Thymus (tissue), 11 donors: ENCODE data around the gene ST3GAL3. TPM values are rescaled to one million over a fixed set of nuclear protein-coding genes. Genes with fewer than 3 reads are reported as not detected.
A peak's percentile ranks its signal among the peaks of the same experiment; 100 is the strongest.

Experiments used
- DNase-seq, 9 donors: peaks; one replicate each; pipeline ENCODE4 v3.0.0-alpha.2; 2013; ENCODE audit warnings: low spot score in 9 of 9, low read depth in 6 of 9, missing footprints in 1 of 9
- H3K27ac ChIP-seq, 2 donors: one replicate each; pipeline ENCODE4 v1.5.1; 2013; ENCODE audit warnings: control low read depth in 1 of 2, low read depth in 1 of 2, low read length in 1 of 2, mild to moderate bottlenecking in 1 of 2, moderate library complexity in 1 of 2
- H3K27me3 ChIP-seq, 2 donors: one replicate each; pipeline ENCODE4 v1.5.1; 2013; ENCODE audit warnings: low read length in 1 of 2; ENCODE audit not compliant: control insufficient read depth in 2 of 2, insufficient read depth in 1 of 2
- H3K36me3 ChIP-seq, 2 donors: one replicate each; pipeline ENCODE4 v1.5.1; 2013; ENCODE audit warnings: low read length in 1 of 2, mild to moderate bottlenecking in 1 of 2, moderate library complexity in 1 of 2; ENCODE audit not compliant: control insufficient read depth in 2 of 2, insufficient read depth in 2 of 2
- H3K4me1 ChIP-seq, 2 donors: one replicate each; pipeline ENCODE4 v1.5.1; 2013; ENCODE audit warnings: low read length in 2 of 2; ENCODE audit not compliant: control insufficient read depth in 2 of 2, insufficient read depth in 2 of 2
- H3K4me3 ChIP-seq, 2 donors: one replicate each; pipeline ENCODE4 v1.5.1; 2013; ENCODE audit warnings: low read length in 2 of 2, control low read depth in 1 of 2, mild to moderate bottlenecking in 1 of 2
- H3K9me3 ChIP-seq, 2 donors: one replicate each; pipeline ENCODE4 v1.5.1; 2013; ENCODE audit warnings: low read length in 1 of 2, mild to moderate bottlenecking in 1 of 2; ENCODE audit not compliant: control insufficient read depth in 2 of 2, insufficient read depth in 1 of 2
- WGBS: extraction: QIAGEN DNeasy Blood & Tissue Kit; methylation state at CpG from one replicate; pipeline ENCODE4 v1.1.7; 2013; 5-methylcytosine and 5-hydroxymethylcytosine counted together
- polyA plus RNA-seq: library from polyadenylated mRNA; stranded (reverse); fragments of 200-250 nt; gene quantifications from one replicate; pipeline ENCODE4 v1.2.3, GENCODE V29; 2013
- total RNA-seq: library from RNA; stranded (reverse); fragments of 120-200 nt; gene quantifications from one replicate; pipeline ENCODE4 v1.2.4, GENCODE V29; 2013
- donor health status: healthy.

The ST3GAL3 gene
- total and polyA plus RNA-seq, 2 donors: 5.4 to 10.1 TPM

DNA sequence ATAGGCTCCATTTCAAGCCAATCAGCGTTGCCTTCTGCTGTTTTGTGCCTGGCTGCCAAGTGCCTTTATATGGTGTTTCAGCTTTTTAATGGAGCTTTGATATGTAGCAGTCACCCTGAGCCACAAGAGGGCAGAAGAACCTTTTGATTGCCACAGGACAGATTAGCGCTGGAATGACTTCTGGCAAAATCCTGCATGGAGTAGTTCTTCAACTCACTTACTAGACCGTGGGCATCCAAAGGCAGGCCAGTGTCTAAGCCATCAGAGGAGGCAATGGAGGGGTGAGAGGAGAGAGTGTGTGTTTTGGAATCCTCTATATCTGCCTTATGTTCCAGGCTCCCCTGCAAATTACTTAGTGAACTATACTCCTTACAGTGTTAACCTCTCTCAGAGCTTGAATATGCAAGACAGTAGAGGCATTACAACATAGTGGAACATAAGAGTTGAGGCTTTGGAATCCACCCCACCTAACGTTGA is 56.2 kb downstream of the ST3GAL3 start:
- no peaks in the 10 kb centered on the region for H3K27me3 ChIP-seq
- no peaks in the 10 kb centered on the region for H3K9me3 ChIP-seq
- H3K36me3 ChIP-seq: no peaks in the 10 kb centered on the region
- 16% methylated on average over 4 of the region's 4 CpGs for WGBS
- H3K4me1 ChIP-seq: no peaks in the 10 kb centered on the region
- peak; percentile 4 to 72 (median 48) for DNase-seq
- H3K4me3 ChIP-seq: no peak overlapping the region
- no peak overlapping the region for H3K27ac ChIP-seq

DNA sequence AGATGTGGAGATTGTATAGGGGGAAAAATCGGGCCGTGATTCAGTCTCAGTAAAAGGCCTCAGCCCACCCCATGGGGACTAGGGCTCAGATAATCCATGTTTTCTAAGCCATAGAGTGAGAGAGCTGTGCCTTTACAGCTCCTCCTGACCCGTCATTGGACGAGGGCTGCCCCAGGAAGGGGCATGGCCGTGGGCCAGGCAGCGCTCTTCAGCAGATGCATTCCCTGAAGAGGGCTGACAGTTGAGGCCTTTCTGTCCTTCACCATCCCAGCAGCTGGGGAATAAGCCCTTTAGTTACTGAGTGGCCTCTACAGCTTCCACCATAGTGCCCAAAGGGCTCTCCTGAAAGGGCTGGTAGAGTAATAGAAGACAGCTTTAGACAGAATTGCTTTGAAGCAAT is 57.2 kb downstream of the ST3GAL3 start:
- no peaks in the 10 kb centered on the region for H3K4me1 ChIP-seq
- H3K36me3 ChIP-seq: no peaks in the 10 kb centered on the region
- no peaks in the 10 kb centered on the region for H3K9me3 ChIP-seq
- WGBS: 98% methylated on average over 6 of the region's 6 CpGs
- no peak for DNase-seq
- H3K4me3 ChIP-seq: no peak overlapping the region
- no peaks in the 10 kb centered on the region for H3K27me3 ChIP-seq
- no peak overlapping the region for H3K27ac ChIP-seq

DNA sequence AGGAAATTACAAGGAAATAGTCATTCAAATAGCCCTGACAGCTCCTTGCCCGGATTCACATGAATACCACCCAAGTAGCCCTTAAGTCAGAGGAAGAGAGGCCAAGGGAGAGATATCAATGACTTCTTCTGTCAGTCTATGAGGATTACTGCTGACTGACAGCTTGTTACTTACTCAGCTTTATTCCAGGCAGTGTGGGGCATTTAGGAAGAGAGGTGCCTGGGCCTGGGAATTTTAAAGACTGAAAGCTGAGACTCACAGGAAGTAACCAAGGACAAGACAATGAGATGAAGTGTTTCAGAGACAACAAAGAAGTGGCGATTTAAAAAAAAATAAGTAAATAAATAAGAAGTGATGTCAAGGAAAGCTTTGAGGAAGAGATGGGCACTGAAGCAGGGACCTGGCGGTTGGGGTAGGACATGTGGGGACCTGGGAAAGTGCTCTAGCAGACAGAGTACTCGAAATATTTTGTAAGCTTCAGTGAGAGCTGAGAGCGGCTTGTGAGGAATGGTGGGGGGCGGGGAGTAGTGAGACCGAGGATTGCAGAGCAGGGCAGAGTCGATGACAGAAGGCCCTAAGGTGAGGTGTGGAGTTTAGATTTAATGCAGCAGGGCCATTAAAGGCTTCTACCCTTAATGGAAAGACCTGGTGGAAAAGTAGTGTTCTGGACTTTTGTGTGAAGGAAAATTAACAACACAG is 58.9 kb downstream of the ST3GAL3 start:
- Histone ChIP-seq H3K27ac (no peak overlapping the region), H3K9me3 (no peaks in the 10 kb centered on the region), H3K27me3 (no peaks in the 10 kb centered on the region), H3K4me3 (no peak overlapping the region), H3K36me3 (no peaks in the 10 kb centered on the region), H3K4me1 (no peaks in the 10 kb centered on the region)
- 95% methylated on average over 8 of the region's 8 CpGs for WGBS
- DNase-seq: no peak

DNA sequence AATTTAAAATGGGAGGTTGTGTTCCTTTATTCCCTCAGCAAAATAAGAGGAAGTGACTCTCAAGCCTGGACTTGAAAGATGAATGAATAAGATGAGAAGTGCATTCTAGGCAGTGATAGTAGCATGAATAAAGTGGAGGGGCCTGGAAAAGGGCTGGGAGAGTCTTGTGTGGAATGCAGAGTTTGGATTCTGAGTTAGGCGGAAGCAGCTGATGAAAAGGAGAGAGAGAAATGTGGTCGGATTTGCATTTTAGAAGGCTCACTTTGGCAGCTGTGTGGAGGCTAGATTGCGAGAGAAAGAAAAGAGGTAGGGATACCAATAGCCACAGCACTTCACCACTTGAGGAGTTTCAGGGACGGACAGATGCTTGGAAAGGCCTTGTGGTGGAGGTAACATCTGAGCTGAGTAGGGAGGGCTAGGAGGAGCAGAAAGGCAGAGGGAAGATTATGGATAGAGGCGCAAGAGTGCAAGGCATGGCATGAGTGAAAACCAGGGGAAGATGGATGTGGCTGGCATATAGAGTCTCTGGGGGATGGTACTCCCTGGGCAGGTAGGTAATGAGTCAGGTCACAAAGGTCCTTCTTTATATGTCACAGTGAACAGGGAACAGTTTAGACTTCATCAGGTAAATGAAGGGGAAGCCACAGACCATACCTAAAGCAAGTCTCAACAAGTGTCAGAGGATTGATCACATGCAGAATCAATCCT is 59.6 kb downstream of the ST3GAL3 start:
- no peak for DNase-seq
- Histone ChIP-seq H3K36me3 (no peaks in the 10 kb centered on the region), H3K9me3 (no peaks in the 10 kb centered on the region), H3K4me1 (no peaks in the 10 kb centered on the region), H3K4me3 (no peak overlapping the region), H3K27ac (no peak overlapping the region), H3K27me3 (no peaks in the 10 kb centered on the region)
- 96% methylated on average over 5 of the region's 5 CpGs for WGBS

DNA sequence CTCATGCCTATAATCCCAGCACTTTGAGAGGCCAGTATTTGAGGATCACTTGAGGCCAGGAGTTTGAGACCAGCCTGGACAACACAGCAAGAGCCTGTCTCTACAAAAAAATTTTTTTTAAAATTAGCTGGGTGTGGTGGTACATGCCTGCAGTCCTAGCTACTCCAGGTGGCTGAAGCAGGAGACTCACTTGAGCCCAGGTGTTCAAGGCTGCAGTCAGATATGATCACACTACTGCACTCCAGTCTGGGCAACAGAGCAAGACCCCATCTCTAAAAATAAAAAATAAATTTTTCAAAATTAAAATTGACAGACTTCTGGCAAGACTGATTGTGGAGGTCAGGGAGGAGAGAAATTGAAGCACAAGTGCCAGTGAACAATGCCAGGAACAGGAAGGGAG is 60.8 kb downstream of the ST3GAL3 start:
- Histone ChIP-seq H3K4me1 (no peaks in the 10 kb centered on the region), H3K36me3 (no peaks in the 10 kb centered on the region), H3K27ac (no peak overlapping the region), H3K4me3 (no peak overlapping the region), H3K9me3 (no peaks in the 10 kb centered on the region), H3K27me3 (no peaks in the 10 kb centered on the region)
- DNase-seq: no peak

DNA sequence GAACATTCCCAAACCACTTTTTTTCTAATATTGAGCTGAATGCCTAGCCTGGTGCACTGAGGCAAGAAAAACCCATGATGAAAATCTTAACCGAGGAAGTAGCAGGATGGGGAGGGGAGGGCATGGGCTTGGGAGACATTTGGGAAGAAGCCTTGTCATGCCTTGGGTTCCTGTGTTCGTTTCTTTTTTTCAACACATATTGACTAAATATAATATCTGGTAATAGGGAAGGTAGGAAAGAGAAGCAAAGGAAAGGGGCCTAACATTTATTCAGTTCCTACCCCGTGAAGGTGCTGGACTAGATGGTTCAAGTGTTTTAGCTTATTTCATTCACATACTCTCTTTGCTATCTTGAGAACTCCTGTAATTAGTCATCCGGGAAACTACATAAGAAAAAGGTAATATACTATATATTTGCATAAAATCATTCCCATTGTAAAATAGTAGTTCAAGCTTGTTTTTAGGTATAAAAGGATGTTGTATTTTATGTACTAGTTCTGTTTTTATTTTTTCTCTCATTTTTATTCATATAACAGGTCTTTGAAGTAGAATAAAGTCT is 62.1 kb downstream of the ST3GAL3 start:
- Histone ChIP-seq H3K36me3 (no peaks in the 10 kb centered on the region), H3K27ac (no peak overlapping the region), H3K4me3 (no peak overlapping the region), H3K4me1 (no peaks in the 10 kb centered on the region), H3K9me3 (no peaks in the 10 kb centered on the region), H3K27me3 (no peaks in the 10 kb centered on the region)
- 94% methylated on average over 4 of the region's 4 CpGs for WGBS
- no peak for DNase-seq

DNA sequence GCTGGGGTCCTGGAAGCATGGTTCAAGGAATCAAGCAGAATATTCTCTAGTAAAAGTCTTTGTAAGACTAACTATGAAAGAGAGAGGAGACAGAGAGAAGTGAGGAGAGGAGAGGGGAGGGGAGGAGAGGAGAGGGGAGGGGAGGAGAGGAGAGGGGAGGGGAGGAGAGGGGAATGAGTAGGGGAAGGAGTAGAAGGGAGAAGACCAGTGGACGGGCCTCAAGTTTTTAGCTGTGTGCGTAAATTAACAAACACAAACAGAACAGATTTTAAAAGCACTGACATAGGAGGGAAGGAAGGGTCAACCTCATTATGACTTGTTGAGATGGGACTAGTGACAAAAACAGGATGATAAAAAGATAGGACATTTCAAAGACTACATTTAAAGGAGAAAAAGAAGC is 62.8 kb downstream of the ST3GAL3 start:
- no peaks in the 10 kb centered on the region for H3K27me3 ChIP-seq
- H3K36me3 ChIP-seq: peaks cover 0 to 3% of the 10 kb centered on the region in 2 donors
- no peak for DNase-seq
- no peaks in the 10 kb centered on the region for H3K4me1 ChIP-seq
- no peaks in the 10 kb centered on the region for H3K9me3 ChIP-seq
- H3K27ac ChIP-seq: no peak overlapping the region
- no peak overlapping the region for H3K4me3 ChIP-seq
- 97% methylated on average over 2 of the region's 2 CpGs for WGBS

DNA sequence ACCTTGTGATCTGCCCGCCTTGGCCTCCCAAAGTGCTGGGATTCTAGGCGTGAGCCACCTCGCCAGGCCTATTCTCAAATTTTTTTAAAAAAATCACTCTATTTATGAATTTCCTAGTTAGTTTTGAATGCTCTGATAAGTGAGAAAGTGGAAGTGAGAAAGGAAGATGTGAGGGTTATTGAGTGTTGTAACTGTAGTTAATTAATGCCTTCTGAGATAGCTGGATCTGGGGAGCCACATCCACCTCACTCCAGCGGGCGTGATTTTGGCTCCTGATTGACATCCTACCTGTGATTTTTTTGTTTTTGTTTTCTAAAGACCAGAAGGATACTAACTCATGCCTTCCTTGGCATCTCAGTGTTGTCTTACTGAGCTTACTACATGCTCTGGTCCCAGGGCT is 65.6 kb downstream of the ST3GAL3 start:
- H3K27ac ChIP-seq: no peak overlapping the region
- no peak overlapping the region for H3K4me3 ChIP-seq
- no peak for DNase-seq
- no peaks in the 10 kb centered on the region for H3K9me3 ChIP-seq
- no peaks in the 10 kb centered on the region for H3K4me1 ChIP-seq
- peaks cover 0 to 3% of the 10 kb centered on the region in 2 donors for H3K36me3 ChIP-seq
- WGBS: 99% methylated on average over 5 of the region's 5 CpGs
- H3K27me3 ChIP-seq: no peaks in the 10 kb centered on the region

DNA sequence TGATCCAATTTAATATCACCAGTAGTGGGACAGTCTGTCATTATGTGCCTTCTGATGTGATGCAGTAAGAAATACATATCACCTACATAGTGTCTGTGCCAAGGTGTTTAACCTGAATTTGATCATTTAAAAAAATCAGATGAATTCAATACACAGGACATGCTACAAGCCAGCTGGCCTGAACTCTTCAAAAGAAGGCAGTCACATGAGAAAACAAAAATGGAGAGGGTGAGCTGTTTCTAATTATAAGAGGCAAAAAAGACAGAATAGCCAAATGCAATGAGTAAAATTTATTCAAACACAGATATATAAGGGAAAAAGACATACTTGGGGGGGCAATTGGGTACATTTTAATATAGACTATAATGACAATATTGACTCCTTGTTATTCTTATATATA is 66.5 kb downstream of the ST3GAL3 start:
- H3K27me3 ChIP-seq: no peaks in the 10 kb centered on the region
- peaks cover 0 to 3% of the 10 kb centered on the region in 2 donors for H3K36me3 ChIP-seq
- DNase-seq: no peak
- no peaks in the 10 kb centered on the region for H3K4me1 ChIP-seq
- H3K9me3 ChIP-seq: peaks cover 0 to under 1% of the 10 kb centered on the region in 2 donors
- H3K4me3 ChIP-seq: no peak overlapping the region
- no peak overlapping the region for H3K27ac ChIP-seq
